RWPE2 (cell line): Measurements from ENCODE around the gene NKX2-3.

Experiments
- ATAC-seq: fragments of 200-7000 bp; cut with Tn5 transposase; 3 replicates; pipeline ENCODE4 v1.9.1; 2021; ENCODE audit warnings: low read depth
- DNase-seq: peaks from one replicate; pipeline ENCODE4 v3.0.0-alpha.2; 2020; ENCODE audit warnings: low spot score
- H3K27ac ChIP-seq: fragments of 450-650 bp; 2 replicates; pipeline ENCODE4 v1.5.1; 2017; ENCODE audit warnings: mild to moderate bottlenecking; ENCODE audit not compliant: poor library complexity, severe bottlenecking
- H3K27me3 ChIP-seq: fragments of 250-450 bp; sonication (Bioruptor Pico); 2 replicates; pipeline ENCODE4 v1.5.1; 2021; ENCODE audit warnings: mild to moderate bottlenecking, moderate library complexity; ENCODE audit not compliant: insufficient read depth, poor library complexity, severe bottlenecking
- H3K36me3 ChIP-seq: fragments of 250-450 bp; sonication (Bioruptor Pico); 2 replicates; pipeline ENCODE4 v1.5.1; 2020; ENCODE audit warnings: low read depth, mild to moderate bottlenecking, moderate library complexity
- H3K4me1 ChIP-seq: fragments of 250-450 bp; sonication (Bioruptor Pico); 2 replicates; pipeline ENCODE4 v1.5.1; 2021; ENCODE audit warnings: mild to moderate bottlenecking, moderate library complexity; ENCODE audit not compliant: insufficient read depth, poor library complexity, severe bottlenecking
- H3K4me3 ChIP-seq: fragments of 250-450 bp; sonication (Bioruptor Pico); 2 replicates; pipeline ENCODE4 v1.5.1; 2021; ENCODE audit warnings: mild to moderate bottlenecking, moderate library complexity; ENCODE audit not compliant: severe bottlenecking
- H3K9me3 ChIP-seq: fragments of 250-450 bp; sonication (Bioruptor Pico); 2 replicates; pipeline ENCODE4 v1.5.1; 2021; ENCODE audit warnings: mild to moderate bottlenecking, moderate library complexity; ENCODE audit not compliant: severe bottlenecking
- CTCF ChIP-seq: fragments of 450-650 bp; IDR thresholded peaks from one replicate; pipeline ENCODE4 v1.5.1; 2017; ENCODE audit warnings: mild to moderate bottlenecking, moderate library complexity; ENCODE audit not compliant: poor library complexity, severe bottlenecking

The NKX2-3 gene

DNA sequence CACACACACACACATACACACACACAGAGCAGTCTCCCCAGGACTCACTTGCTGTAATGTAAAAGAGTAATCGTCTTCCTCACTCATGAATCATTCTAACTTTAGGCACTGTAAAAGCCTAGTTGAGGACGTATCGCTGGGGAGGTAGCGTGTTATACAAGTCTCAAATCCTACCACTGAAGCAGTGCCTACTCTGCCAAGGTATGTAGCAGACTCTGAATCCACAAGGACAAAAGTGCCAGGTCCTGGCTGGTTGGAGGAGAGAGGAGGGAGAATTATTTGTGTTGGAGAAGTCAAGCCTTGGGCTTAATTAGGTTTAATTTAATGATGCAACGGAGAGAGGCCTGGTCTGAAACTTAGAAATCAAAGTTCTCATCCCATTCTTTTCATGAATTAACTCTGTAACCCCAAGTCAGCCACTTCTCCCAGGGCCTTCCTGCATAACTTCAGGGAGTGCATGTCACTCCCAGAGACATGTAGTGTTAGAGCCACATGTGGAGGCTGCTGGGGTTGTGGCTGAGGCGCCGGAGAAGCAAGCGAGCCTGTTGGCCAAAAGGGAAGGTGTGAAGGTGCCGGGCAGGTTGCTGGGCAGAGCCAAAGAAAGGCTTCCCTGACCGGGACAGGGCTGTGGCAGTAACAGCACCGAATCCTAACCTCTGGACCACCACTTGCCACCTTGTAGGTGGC, 36.7 kb downstream of the NKX2-3 start:
- ATAC-seq (no peak), DNase-seq (no peak)
- Histone ChIP-seq H3K9me3 (no peaks in the 10 kb centered on the region), H3K27ac (no peak overlapping the region), H3K4me1 (no peaks in the 10 kb centered on the region), H3K36me3 (no peaks in the 10 kb centered on the region), H3K27me3 (no peaks in the 10 kb centered on the region), H3K4me3 (no peak overlapping the region)
- TF ChIP-seq CTCF, result no peak

GRCh38 chr10:99569961-99570360, 37.2 kb downstream of the NKX2-3 start:
- Histone ChIP-seq H3K9me3 (no peaks in the 10 kb centered on the region), H3K4me3 (no peak overlapping the region), H3K27ac (no peak overlapping the region), H3K27me3 (no peaks in the 10 kb centered on the region), H3K36me3 (no peaks in the 10 kb centered on the region), H3K4me1 (no peaks in the 10 kb centered on the region)
- TF ChIP-seq CTCF, result no peak
- DNase-seq (no peak), ATAC-seq (no peak)

GRCh38 chr10:99571816-99572215, 39.1 kb downstream of the NKX2-3 start:
- DNase-seq (no peak), ATAC-seq (no peak)
- no peak overlapping the region for H3K4me3 ChIP-seq
- no peaks in the 10 kb centered on the region for H3K9me3 ChIP-seq
- no peaks in the 10 kb centered on the region for H3K4me1 ChIP-seq
- no peak for TF ChIP-seq CTCF
- no peaks in the 10 kb centered on the region for H3K36me3 ChIP-seq
- no peak overlapping the region for H3K27ac ChIP-seq
- no peaks in the 10 kb centered on the region for H3K27me3 ChIP-seq

- no peaks in the 10 kb centered on the region for H3K27me3 ChIP-seq
- ATAC-seq, result no peak
- no peaks in the 10 kb centered on the region for H3K9me3 ChIP-seq
- no peak for DNase-seq
- no peak overlapping the region for H3K4me3 ChIP-seq
- H3K4me1 ChIP-seq, result no peaks in the 10 kb centered on the region
- no peak overlapping the region for H3K27ac ChIP-seq
- no peaks in the 10 kb centered on the region for H3K36me3 ChIP-seq
- no peak for TF ChIP-seq CTCF
These were observed 41.0 kb downstream of the NKX2-3 start for GRCh38 chr10:99573790-99574189.

GRCh38 chr10:99579971-99580370, 47.2 kb downstream of the NKX2-3 start:
- DNase-seq, result no peak
- H3K9me3 ChIP-seq, result no peaks in the 10 kb centered on the region
- no peak for TF ChIP-seq CTCF
- H3K4me1 ChIP-seq, result no peaks in the 10 kb centered on the region
- no peaks in the 10 kb centered on the region for H3K36me3 ChIP-seq
- H3K27me3 ChIP-seq, result no peaks in the 10 kb centered on the region
- no peak overlapping the region for H3K4me3 ChIP-seq
- no peak for ATAC-seq
- no peak overlapping the region for H3K27ac ChIP-seq
